ENCODE measurements around the gene CDK16. TPM values are rescaled to one million over a fixed set of nuclear protein-coding genes. Genes with fewer than 3 reads are reported as not detected.
A peak's percentile ranks its signal among the peaks of the same experiment; 100 is the strongest.

Gene CDK16
- total and polyA plus RNA-seq, 2 donors (not counting 3 experiments of a cell fraction or from before 2014, with no cell fraction given) = 99.9 to 149 TPM

DNA sequence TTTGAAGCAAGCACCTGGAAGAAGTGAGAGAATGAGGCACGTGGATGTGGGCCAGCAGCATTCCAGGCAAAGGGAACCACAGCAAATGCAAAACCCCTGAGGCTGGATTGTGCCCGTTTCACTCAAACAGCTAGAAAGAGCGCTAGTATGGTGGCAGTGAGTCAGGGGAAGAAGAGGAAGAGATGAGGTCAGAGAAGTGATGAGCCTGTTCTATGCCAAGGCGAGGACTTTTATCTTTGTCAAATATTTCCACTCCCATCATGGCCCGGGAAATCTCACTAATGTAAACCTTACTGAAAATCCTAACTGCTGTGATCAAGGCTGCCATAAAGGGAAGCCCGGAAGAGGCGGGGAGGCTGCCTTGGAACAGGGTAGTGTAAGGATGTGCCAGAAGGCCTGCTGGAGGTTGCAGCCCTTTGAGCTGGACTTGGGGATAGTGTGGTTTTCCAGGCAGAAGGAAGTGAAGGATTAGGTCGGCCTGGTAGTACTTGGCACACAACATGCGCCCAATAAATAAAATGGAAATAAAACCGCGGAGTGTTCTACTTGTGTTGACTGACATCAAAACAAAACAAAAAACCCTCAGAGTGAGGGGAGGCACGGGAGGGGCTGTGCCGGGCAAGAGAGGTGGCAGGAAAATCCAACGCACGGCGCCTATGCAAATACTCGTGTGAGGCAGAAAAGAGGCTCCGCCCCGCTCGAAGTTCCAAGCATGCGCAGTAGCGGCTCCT lies 1.2 kb upstream of the CDK16 start:
- peak overlapping the region; percentile 91 for H3K27ac ChIP-seq (ENCODE audit: insufficient read depth, low read depth, low read length)
- POLR2A ChIA-PET = interaction anchor here (0.8 to 1.9 kb wide), 3 partner anchors 16 to 306 kb away, joined by 3 to 10 read pairs (median 5); partner anchors contain the start of gene USP11
- H3K4me2 ChIP-seq (ENCODE audit: insufficient read depth, low read length) = peak overlapping the region; percentile 71
- H2AFZ ChIP-seq (ENCODE audit: low read depth, low read length) = no peak overlapping the region
- H3K9me3 ChIP-seq (replicated peaks; ENCODE audit: control insufficient read depth, insufficient read depth, low read length) = no peaks in the 10 kb centered on the region
- H3K79me2 ChIP-seq (ENCODE audit: control insufficient read depth, insufficient read depth, low read length) = peaks cover 37% of the 10 kb centered on the region
- DNase-seq (ENCODE audit: low read depth, low spot score) (no peak), FAIRE-seq (no peak)
- TSS peak; percentile 60 for BruUV-seq (replicated peaks)
- TF ChIP-seq POLR2A (IDR thresholded peaks at IDR 0.05; ENCODE audit: low read depth, low read length) (no peak), JUN (IDR thresholded peaks at IDR 0.05; ENCODE audit: borderline replicate concordance, insufficient read depth, insufficient read length, low read depth) (no peak)
- no peaks in the 10 kb centered on the region for H4K20me1 ChIP-seq (replicated peaks; ENCODE audit: control insufficient read depth, extremely low read depth, insufficient read depth, low read length)
- intact Hi-C loops (cut with micrococcal nuclease) (loop anchor here (1.0 to 5.0 kb wide), 4 partner anchors 24 to 305 kb away; partner anchors contain the start of genes UBA1 and ZNF41), dilution Hi-C loops (cut with MboI; ENCODE audit: extremely low pct_ligation_motif_present, low sequenced_read_pairs) (no loop called here)
- no peak overlapping the region for H3K4me3 ChIP-seq (replicated peaks in 1 of 3; ENCODE audit: insufficient read depth in 1 of 3, low read depth in 1 of 3, low read length in 3 of 3)
- CTCF ChIA-PET = interaction anchor here (0.6 to 2.0 kb wide), 5 partner anchors 72 to 342 kb away, joined by 3 to 13 read pairs (median 4); partner anchors contain the start of genes NDUFB11 and RBM10
- H3K36me3 ChIP-seq (ENCODE audit: control insufficient read depth in 2 of 2, extremely low read depth in 1 of 2, insufficient read depth in 2 of 2, low read length in 2 of 2) = peaks cover 10 to 29% of the 10 kb centered on the region in 2 experiments
- peak overlapping the region; percentile 63 for H3K9ac ChIP-seq (replicated peaks; ENCODE audit: extremely low read depth, insufficient read depth, low read length)
- no peaks in the 10 kb centered on the region for H3K9me1 ChIP-seq (replicated peaks; ENCODE audit: control insufficient read depth, extremely low read depth, insufficient read depth, low read length)
- peaks cover 13% of the 10 kb centered on the region for H3K4me1 ChIP-seq (ENCODE audit: control insufficient read depth, extremely low read depth, insufficient read depth, low read length)
- no peaks in the 10 kb centered on the region for H3K27me3 ChIP-seq (ENCODE audit: control insufficient read depth in 2 of 2, insufficient read depth in 2 of 2, low read length in 2 of 2)

DNA sequence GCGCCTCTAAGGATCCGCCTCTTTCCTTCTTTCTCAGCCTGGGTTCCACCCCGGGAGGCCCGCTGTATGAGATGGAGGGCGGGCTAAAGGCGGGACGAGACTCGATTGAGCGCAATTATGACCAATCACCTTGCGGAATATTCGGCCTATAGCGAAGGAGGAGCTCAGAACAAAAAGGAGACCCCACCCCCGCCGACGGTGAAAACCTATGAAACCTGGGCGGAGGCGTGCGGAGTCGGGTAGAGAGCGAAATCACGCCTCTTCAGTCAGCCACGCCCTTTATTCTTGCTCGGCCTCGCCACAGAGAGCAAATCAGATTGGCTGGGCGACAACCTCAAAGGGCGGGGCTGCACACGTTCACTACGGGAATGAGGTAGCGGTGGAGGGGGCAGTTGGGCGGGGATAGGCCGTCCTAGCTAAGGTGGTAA lies 615 bp upstream of the CDK16 start:
- DNase-seq (ENCODE audit: low read depth, low spot score) (peak; percentile 99), FAIRE-seq (peak; percentile 100)
- H3K36me3 ChIP-seq (ENCODE audit: control insufficient read depth in 2 of 2, extremely low read depth in 1 of 2, insufficient read depth in 2 of 2, low read length in 2 of 2) = peaks cover 7 to 23% of the 10 kb centered on the region in 2 experiments
- peak overlapping the region; percentile 89 for H3K4me2 ChIP-seq (ENCODE audit: insufficient read depth, low read length)
- H3K79me2 ChIP-seq (ENCODE audit: control insufficient read depth, insufficient read depth, low read length) = peaks cover 39% of the 10 kb centered on the region
- no peaks in the 10 kb centered on the region for H3K9me1 ChIP-seq (replicated peaks; ENCODE audit: control insufficient read depth, extremely low read depth, insufficient read depth, low read length)
- intact Hi-C loops (cut with micrococcal nuclease) (loop anchor here (1.0 to 5.0 kb wide), 6 partner anchors 15 to 304 kb away; partner anchors contain the start of genes UBA1, USP11 and ZNF41), dilution Hi-C loops (cut with MboI; ENCODE audit: extremely low pct_ligation_motif_present, low sequenced_read_pairs) (no loop called here)
- H3K9me3 ChIP-seq (replicated peaks; ENCODE audit: control insufficient read depth, insufficient read depth, low read length) = no peaks in the 10 kb centered on the region
- H3K4me3 ChIP-seq (replicated peaks in 1 of 3; ENCODE audit: insufficient read depth in 1 of 3, low read depth in 1 of 3, low read length in 3 of 3) = peak overlapping the region in 2 of 3 experiments; percentile 73 to 80
- peak overlapping the region; percentile 91 for H3K27ac ChIP-seq (ENCODE audit: insufficient read depth, low read depth, low read length)
- ChIA-PET POLR2A (interaction anchor here (0.8 to 1.9 kb wide), 3 partner anchors 15 to 306 kb away, joined by 3 to 10 read pairs (median 5); partner anchors contain the start of gene USP11), CTCF (interaction anchor here (0.6 to 2.0 kb wide), 6 partner anchors 73 to 342 kb away, joined by 3 to 13 read pairs (median 4); partner anchors contain the start of genes NDUFB11 and RBM10)
- H3K4me1 ChIP-seq (ENCODE audit: control insufficient read depth, extremely low read depth, insufficient read depth, low read length) = peaks cover 13% of the 10 kb centered on the region
- BruUV-seq (replicated peaks) = no TSS peak
- H2AFZ ChIP-seq (ENCODE audit: low read depth, low read length) = peak overlapping the region; percentile 65
- H4K20me1 ChIP-seq (replicated peaks; ENCODE audit: control insufficient read depth, extremely low read depth, insufficient read depth, low read length) = no peaks in the 10 kb centered on the region
- H3K9ac ChIP-seq (replicated peaks; ENCODE audit: extremely low read depth, insufficient read depth, low read length) = peak overlapping the region; percentile 97
- TF ChIP-seq GATA2 (IDR thresholded peaks at IDR 0.05; ENCODE audit: insufficient read depth, insufficient read length, low read depth, low read length) = no peak
- TF ChIP-seq POLR2A (IDR thresholded peaks at IDR 0.05; ENCODE audit: low read depth, low read length) = no peak
- TF ChIP-seq, protein P1, sequence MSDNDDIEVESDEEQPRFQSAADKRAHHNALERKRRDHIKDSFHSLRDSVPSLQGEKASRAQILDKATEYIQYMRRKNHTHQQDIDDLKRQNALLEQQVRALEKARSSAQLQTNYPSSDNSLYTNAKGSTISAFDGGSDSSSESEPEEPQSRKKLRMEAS (IDR thresholded peaks at IDR 0.05; ENCODE audit: insufficient read depth, insufficient read length) = no peak
- TF ChIP-seq MYC (IDR thresholded peaks at IDR 0.05; ENCODE audit: low read depth, low read length) = no peak
- no peak for TF ChIP-seq CTCF (IDR thresholded peaks at IDR 0.05; ENCODE audit: extremely low read depth in 1 of 2, insufficient read depth in 1 of 2, low read depth in 1 of 2, low read length in 2 of 2)
- peak; percentile 38 for TF ChIP-seq POLR2AphosphoS5 (IDR thresholded peaks at IDR 0.05; ENCODE audit: insufficient read depth, low read depth, low read length)
- no peak for TF ChIP-seq JUN (IDR thresholded peaks at IDR 0.05; ENCODE audit: borderline replicate concordance, insufficient read depth, insufficient read length, low read depth)
- no peaks in the 10 kb centered on the region for H3K27me3 ChIP-seq (ENCODE audit: control insufficient read depth in 2 of 2, insufficient read depth in 2 of 2, low read length in 2 of 2)

Data from endothelial cell of umbilical vein (primary cell).